ENCODE results near the gene COL4A2. TPM values are rescaled to one million over a fixed set of nuclear protein-coding genes. Genes with fewer than 3 reads are reported as not detected.

Gene COL4A2
- total RNA-seq, 1 donor from 2014 or later: 120 TPM

GRCh38 chr13:110285991-110286832 lies 20.9 kb upstream of the COL4A2 start:
- DNase-seq (ENCODE audit: low spot score, unreplicated experiment): no peak
- TF ChIP-seq, protein P1, sequence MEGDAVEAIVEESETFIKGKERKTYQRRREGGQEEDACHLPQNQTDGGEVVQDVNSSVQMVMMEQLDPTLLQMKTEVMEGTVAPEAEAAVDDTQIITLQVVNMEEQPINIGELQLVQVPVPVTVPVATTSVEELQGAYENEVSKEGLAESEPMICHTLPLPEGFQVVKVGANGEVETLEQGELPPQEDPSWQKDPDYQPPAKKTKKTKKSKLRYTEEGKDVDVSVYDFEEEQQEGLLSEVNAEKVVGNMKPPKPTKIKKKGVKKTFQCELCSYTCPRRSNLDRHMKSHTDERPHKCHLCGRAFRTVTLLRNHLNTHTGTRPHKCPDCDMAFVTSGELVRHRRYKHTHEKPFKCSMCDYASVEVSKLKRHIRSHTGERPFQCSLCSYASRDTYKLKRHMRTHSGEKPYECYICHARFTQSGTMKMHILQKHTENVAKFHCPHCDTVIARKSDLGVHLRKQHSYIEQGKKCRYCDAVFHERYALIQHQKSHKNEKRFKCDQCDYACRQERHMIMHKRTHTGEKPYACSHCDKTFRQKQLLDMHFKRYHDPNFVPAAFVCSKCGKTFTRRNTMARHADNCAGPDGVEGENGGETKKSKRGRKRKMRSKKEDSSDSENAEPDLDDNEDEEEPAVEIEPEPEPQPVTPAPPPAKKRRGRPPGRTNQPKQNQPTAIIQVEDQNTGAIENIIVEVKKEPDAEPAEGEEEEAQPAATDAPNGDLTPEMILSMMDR (IDR thresholded peaks at IDR 0.05; ENCODE audit: unreplicated experiment): no peak
- no peaks in the 10 kb centered on the region for H3K9me3 Mint-ChIP-seq (ENCODE audit: low read depth)
- no peak overlapping the region for H3K4me3 Mint-ChIP-seq (ENCODE audit: low read depth)
- H3K36me3 Mint-ChIP-seq (ENCODE audit: insufficient read depth): peaks cover 3% of the 10 kb centered on the region
- no peak overlapping the region for H3K27ac Mint-ChIP-seq
- H3K4me1 Mint-ChIP-seq (ENCODE audit: low read depth): no peaks in the 10 kb centered on the region
- H3K27me3 Mint-ChIP-seq: no peaks in the 10 kb centered on the region

DNA sequence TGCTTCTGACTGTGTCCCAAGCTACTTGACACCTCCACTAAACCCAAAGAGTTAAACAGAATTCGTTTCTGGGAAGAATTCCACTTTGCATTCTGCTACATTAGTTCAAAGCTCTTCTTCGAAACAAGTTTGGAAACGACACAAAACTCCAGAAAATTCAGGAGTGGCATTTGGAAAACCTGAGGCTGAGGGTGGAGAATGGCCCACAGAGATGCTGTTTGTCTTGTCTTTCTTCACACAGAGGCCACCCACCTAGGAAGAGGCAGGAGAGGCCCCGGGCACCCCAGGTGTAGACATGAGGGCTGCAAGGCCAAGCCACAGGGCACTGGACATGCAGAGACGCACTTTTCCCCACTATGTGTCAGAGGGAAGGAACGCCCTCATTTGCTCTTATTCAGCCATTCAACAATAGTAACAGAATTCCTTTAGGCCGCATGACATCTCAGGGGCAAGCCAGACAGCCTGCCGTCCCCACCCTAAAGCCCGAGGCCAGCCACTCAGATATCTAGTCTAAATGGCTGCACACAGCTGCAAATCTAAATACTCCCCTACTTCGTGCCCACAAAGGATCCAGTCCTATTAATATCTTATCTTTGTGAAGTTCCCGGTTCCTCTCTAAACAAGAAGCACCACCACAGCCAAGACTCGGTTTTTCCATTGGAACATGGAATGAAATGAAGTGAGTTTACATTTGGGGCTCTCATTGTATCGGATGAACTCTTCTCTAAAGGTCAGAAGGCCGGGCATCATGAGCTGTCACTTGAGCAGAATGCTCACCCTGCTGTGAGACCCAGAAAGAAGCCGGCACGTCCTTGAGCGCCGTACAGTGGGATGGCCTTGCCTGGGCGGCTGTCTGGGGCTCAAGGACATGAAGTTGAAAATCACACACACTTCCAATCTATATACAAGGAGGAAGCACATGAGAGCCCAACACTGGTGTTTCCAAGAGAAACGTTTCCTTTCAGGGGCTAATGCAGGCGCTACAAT lies 20.0 kb upstream of the COL4A2 start:
- no peaks in the 10 kb centered on the region for H3K9me3 Mint-ChIP-seq (ENCODE audit: low read depth)
- TF ChIP-seq, protein P1 (IDR thresholded peaks at IDR 0.05; ENCODE audit: unreplicated experiment): no peak
- H3K36me3 Mint-ChIP-seq (ENCODE audit: insufficient read depth): peaks cover 4% of the 10 kb centered on the region
- H3K4me1 Mint-ChIP-seq (ENCODE audit: low read depth): no peaks in the 10 kb centered on the region
- no peak overlapping the region for H3K4me3 Mint-ChIP-seq (ENCODE audit: low read depth)
- no peak for DNase-seq (ENCODE audit: low spot score, unreplicated experiment)
- H3K27me3 Mint-ChIP-seq: no peaks in the 10 kb centered on the region
- no peak overlapping the region for H3K27ac Mint-ChIP-seq

DNA sequence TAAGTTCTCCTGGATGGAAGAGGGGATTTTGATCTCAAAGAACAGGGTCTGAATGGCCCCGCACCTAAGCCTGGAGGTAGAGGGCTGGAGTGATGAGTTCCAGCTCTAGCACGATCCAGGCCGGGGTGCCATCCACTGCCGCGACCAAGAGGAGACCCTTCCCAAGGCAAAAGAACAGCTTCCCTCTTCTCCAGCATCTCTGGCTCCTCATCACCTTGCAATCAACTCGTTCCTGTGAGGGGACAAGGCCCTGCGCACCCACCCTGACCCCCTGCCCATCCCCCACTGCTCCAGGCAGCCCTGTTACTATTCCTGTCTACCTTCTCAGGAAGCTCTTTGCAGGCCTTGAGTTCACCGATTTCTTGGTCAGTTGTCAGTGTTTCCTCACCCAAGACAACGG lies 17.9 kb upstream of the COL4A2 start:
- H3K9me3 Mint-ChIP-seq (ENCODE audit: low read depth): peaks cover 3% of the 10 kb centered on the region
- no peaks in the 10 kb centered on the region for H3K4me1 Mint-ChIP-seq (ENCODE audit: low read depth)
- H3K27ac Mint-ChIP-seq: no peak overlapping the region
- no peak overlapping the region for H3K4me3 Mint-ChIP-seq (ENCODE audit: low read depth)
- H3K36me3 Mint-ChIP-seq (ENCODE audit: insufficient read depth): peaks cover 4% of the 10 kb centered on the region
- DNase-seq (ENCODE audit: low spot score, unreplicated experiment): no peak
- H3K27me3 Mint-ChIP-seq: no peaks in the 10 kb centered on the region
- TF ChIP-seq, protein P1 (IDR thresholded peaks at IDR 0.05; ENCODE audit: unreplicated experiment): no peak

GRCh38 chr13:110289661-110290060 lies 17.4 kb upstream of the COL4A2 start:
- Mint-ChIP-seq H3K36me3 (ENCODE audit: insufficient read depth) (peaks cover 4% of the 10 kb centered on the region), H3K4me1 (ENCODE audit: low read depth) (no peaks in the 10 kb centered on the region), H3K4me3 (ENCODE audit: low read depth) (no peak overlapping the region), H3K27ac (peak overlapping the region; percentile 6), H3K9me3 (ENCODE audit: low read depth) (peaks cover 3% of the 10 kb centered on the region), H3K27me3 (no peaks in the 10 kb centered on the region)
- TF ChIP-seq, protein P1 (IDR thresholded peaks at IDR 0.05; ENCODE audit: unreplicated experiment): no peak
- DNase-seq (ENCODE audit: low spot score, unreplicated experiment): no peak

- TF ChIP-seq, protein P1 (IDR thresholded peaks at IDR 0.05; ENCODE audit: unreplicated experiment): no peak
- Mint-ChIP-seq H3K27ac (peak overlapping the region; percentile 6), H3K9me3 (ENCODE audit: low read depth) (peaks cover 3% of the 10 kb centered on the region), H3K27me3 (no peaks in the 10 kb centered on the region), H3K4me1 (ENCODE audit: low read depth) (no peaks in the 10 kb centered on the region), H3K4me3 (ENCODE audit: low read depth) (no peak overlapping the region), H3K36me3 (ENCODE audit: insufficient read depth) (peaks cover 4% of the 10 kb centered on the region)
- no peak for DNase-seq (ENCODE audit: low spot score, unreplicated experiment)
Observed at GRCh38 chr13:110290153-110290552, 16.9 kb upstream of the COL4A2 start.
